Adrenal gland (tissue), 12 donors: ENCODE results near the gene ZEB1. TPM values are rescaled to one million over a fixed set of nuclear protein-coding genes. Genes with fewer than 3 reads are reported as not detected.

Experiments
- DNase-seq, 7 donors: peaks; one replicate each; pipeline ENCODE4 v3.0.0-alpha.2; 2019 to 2020
- H3K27ac ChIP-seq, 5 donors: fragments of 200-600 bp; sonication (generic) in 4 of 5; 1 replicate in 3 of 5; 2 replicates in 2 of 5; pipeline versions ENCODE4 v1.5.1 to v1.8.0; 2016 to 2020; ENCODE audit warnings: mild to moderate bottlenecking in 1 of 5
- H3K27me3 ChIP-seq: fragments of 200-600 bp; 2 replicates; pipeline ENCODE4 v1.8.0; 2021
- H3K36me3 ChIP-seq, 2 donors: fragments of 200-600 bp; replicated peaks in 1 of 2; 1 replicate in 1 of 2; 2 replicates in 1 of 2; pipeline versions ENCODE4 v1.5.1 to v1.8.0; 2018 to 2022
- H3K4me1 ChIP-seq, 2 donors: fragments of 200-600 bp; replicated peaks in 1 of 2; 1 replicate in 1 of 2; 2 replicates in 1 of 2; pipeline versions ENCODE4 v1.5.1 to v1.8.0; 2018 to 2021
- H3K4me3 ChIP-seq, 4 donors: fragments of 200-600 bp; sonication (generic) in 3 of 4; one replicate each; pipeline ENCODE4 v1.5.1; 2016 to 2018
- H3K9me3 ChIP-seq, 3 donors: fragments of 200-600 bp; sonication (generic) in 1 of 3; replicated peaks in 1 of 3; 1 replicate in 2 of 3; 2 replicates in 1 of 3; pipeline versions ENCODE4 v1.5.1 to v1.8.0; 2016 to 2021
- POLR2A ChIP-seq, 2 donors: fragments of 450-650 bp; IDR thresholded peaks; one replicate each; pipeline ENCODE4 v1.6.1; 2017; ENCODE audit warnings: antibody characterized with exemption in 2 of 2, mild to moderate bottlenecking in 2 of 2, moderate library complexity in 1 of 2
- WGBS, 4 donors: extraction: QIAGEN DNeasy Blood & Tissue Kit in 2 of 4; methylation state at CpG; one replicate each; pipeline versions ENCODE4 v1.1.5 to v1.1.7; 2013 to 2017; 5-methylcytosine and 5-hydroxymethylcytosine counted together
- intact Hi-C, 2 donors: fragments of 100-400 bp; cut with DNase I; formaldehyde crosslinking; loops; one replicate each; pipeline versions ENCODE4 v1.14.1 to v1.15.0; 2022 to 2023
- polyA plus RNA-seq, 3 donors: library from polyadenylated mRNA; stranded (reverse); fragments of 200-250 nt in 2 of 3; fragments of 350-450 nt in 1 of 3; fragmentation: Illumina TruSeq in 1 of 3; extraction: RNeasy Lipid Tissue Mini Kit (QIAGEN cat#74804) in 1 of 3; gene quantifications; one replicate each; pipeline ENCODE4 v1.2.3, GENCODE V29; 2013 to 2014
- total RNA-seq, 9 donors: library from RNA; depleted of rRNA in 4 of 9; stranded (reverse); fragments of >200 nt in 4 of 9; fragments of 120-200 nt in 1 of 9; fragmentation: NEBNext Ultra II Directional in 1 of 9; extraction: Animal tissue kit (Norgen Biotek cat#: 25700) in 1 of 9; gene quantifications; one replicate each; pipeline versions ENCODE4 v1.1.0 to v1.2.4, GENCODE V29; 2013 to 2023
- TF ChIP-seq, protein P1 (sequence below), 6 experiments: fragments of 450-650 bp in 4 of 6; fragments of 200-600 bp in 2 of 6; sonication (generic) in 1 of 6; IDR thresholded peaks; 1 replicate in 5 of 6; 2 replicates in 1 of 6; pipeline versions ENCODE4 v1.5.1 to v1.8.0; 2016 to 2021; ENCODE audit warnings: antibody characterized with exemption in 6 of 6, mild to moderate bottlenecking in 2 of 6, moderate library complexity in 1 of 6
- donor health status: healthy with polysubstance abuse.
- donor health status: Bipolar disorder and iron deficiency.
- donor health status: DM: yes; HTN: yes; CAD: no.
- donor health status: DM: no; HTN: no; CAD: no.
- donor health status: DM: no; HTN: no; CAD: no.
- donor health status: DM: yes; HTN: yes; CAD: no.

The ZEB1 gene
- total and polyA plus RNA-seq, 12 donors, result 7.3 to 34.9 (median 22.9) TPM

DNA sequence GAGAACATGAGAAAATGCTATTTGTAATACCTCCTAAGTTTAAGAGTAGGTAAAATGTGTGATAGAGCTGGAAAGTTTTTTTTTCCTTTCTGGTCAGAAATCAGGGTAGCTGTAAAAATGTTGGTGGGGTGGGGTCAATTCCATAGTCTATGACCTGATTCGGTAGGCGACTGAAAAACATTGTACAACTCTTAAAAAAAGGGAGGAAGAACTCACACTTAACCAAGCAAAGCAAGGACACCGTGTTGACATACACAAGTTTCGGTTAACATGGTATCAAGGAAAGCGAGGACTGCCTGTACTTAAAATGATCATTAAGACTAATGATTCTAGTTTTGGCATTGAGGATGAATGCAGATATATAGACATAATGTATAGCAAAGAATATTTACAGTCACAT lies 1.8 kb upstream of the ZEB1 start:
- Histone ChIP-seq H3K27ac (no peak overlapping the region), H3K9me3 (no peaks in the 10 kb centered on the region), H3K4me1 (no peaks in the 10 kb centered on the region), H3K4me3 (no peak overlapping the region), H3K36me3 (no peaks in the 10 kb centered on the region), H3K27me3 (no peaks in the 10 kb centered on the region)
- no peak for DNase-seq
- TF ChIP-seq, protein P1, sequence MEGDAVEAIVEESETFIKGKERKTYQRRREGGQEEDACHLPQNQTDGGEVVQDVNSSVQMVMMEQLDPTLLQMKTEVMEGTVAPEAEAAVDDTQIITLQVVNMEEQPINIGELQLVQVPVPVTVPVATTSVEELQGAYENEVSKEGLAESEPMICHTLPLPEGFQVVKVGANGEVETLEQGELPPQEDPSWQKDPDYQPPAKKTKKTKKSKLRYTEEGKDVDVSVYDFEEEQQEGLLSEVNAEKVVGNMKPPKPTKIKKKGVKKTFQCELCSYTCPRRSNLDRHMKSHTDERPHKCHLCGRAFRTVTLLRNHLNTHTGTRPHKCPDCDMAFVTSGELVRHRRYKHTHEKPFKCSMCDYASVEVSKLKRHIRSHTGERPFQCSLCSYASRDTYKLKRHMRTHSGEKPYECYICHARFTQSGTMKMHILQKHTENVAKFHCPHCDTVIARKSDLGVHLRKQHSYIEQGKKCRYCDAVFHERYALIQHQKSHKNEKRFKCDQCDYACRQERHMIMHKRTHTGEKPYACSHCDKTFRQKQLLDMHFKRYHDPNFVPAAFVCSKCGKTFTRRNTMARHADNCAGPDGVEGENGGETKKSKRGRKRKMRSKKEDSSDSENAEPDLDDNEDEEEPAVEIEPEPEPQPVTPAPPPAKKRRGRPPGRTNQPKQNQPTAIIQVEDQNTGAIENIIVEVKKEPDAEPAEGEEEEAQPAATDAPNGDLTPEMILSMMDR (IDR thresholded peaks at IDR 0.05), result no peak
- no peak for TF ChIP-seq POLR2A (IDR thresholded peaks at IDR 0.05)
- intact Hi-C loops, result no loop called here
- 94 to 98% (median 97%) methylated on average over 5 of the region's 5 CpGs for WGBS, 4 donors

DNA sequence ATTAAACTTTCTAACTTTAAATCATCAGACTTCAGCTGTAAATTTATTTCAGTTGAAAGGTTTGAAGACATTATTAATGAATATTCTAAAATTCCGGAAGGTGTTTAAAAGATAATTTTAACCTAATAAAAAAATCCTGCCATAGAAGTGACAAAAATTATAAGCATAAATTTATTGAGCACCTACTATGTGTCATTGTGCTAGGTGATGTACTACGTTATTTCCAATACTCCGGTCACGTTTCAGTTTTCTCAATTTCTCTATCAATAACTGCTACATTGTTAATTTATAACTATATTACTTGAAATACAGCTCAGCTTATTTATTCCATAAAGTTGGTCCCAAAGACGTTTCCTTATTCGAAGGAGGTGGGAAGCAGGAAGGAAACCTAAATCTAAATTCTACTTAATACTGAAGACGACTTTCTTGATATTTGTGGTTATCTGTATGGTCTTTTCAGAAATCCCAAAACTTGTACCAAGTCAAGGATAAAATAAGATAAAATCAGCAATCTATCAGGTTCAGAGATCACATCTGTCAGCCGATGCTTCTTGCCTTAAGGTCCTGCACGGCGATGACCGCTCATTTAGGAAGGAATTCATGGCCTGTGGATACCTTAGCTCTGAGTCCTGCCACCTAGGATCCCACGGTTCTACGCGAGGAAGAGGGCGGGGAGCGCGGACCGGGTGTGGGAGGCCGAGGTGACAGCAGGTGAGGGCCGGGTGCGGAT lies 1.2 kb upstream of the ZEB1 start:
- intact Hi-C loops, result no loop called here

DNA sequence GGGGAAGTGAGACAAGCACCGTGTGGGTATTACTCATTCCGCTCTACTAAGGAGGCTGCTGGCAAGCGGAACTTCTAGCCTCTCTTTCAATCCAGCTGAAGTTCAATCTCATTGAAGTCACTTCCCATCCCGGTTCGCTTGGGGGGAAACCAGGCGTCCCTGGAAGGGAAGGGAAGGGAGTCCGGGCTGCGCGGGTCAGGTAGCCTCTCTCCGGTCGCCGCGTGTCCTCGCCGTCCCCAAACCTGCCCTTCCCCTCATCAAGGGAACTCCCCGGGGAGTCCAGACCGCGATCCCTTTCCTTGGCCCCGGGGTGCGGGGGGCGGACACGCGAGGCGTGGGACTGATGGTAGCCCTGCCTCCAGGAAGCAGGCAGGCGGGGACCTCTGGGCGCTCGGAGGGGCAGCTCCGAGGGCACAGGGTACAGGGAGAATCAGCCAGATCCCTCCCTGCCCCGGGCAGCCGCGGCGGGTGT lies 598 bp upstream of the ZEB1 start:
- no peaks in the 10 kb centered on the region for H3K36me3 ChIP-seq
- peak overlapping the region; percentile 68 to 98 (median 90) for H3K27ac ChIP-seq
- intact Hi-C loops, result no loop called here
- H3K9me3 ChIP-seq, result no peaks in the 10 kb centered on the region
- TF ChIP-seq, protein P1 (IDR thresholded peaks at IDR 0.05), result no peak
- TF ChIP-seq POLR2A (IDR thresholded peaks at IDR 0.05), result peak; percentile 7 to 37
- DNase-seq, result peak; percentile 57 to 83 (median 70)
- no peaks in the 10 kb centered on the region for H3K4me1 ChIP-seq
- peak overlapping the region; percentile 88 to 100 (median 92) for H3K4me3 ChIP-seq
- WGBS, 4 donors, result 0 to 2% (median 0%) methylated on average over 2 to 32 of the region's 32 CpGs
- H3K27me3 ChIP-seq, result no peaks in the 10 kb centered on the region

More for the DNA sequence above, 1.2 kb upstream of the ZEB1 start:
- peak overlapping the region in 4 of 5 donors; percentile 84 to 98 (median 91) for H3K27ac ChIP-seq
- WGBS, 4 donors, result 25 to 29% (median 27%) methylated on average over 21 of the region's 21 CpGs
- H3K4me1 ChIP-seq, result no peaks in the 10 kb centered on the region
- TF ChIP-seq POLR2A (IDR thresholded peaks at IDR 0.05), result no peak
- TF ChIP-seq, protein P1 (IDR thresholded peaks at IDR 0.05), result no peak
- DNase-seq, result no peak
- no peaks in the 10 kb centered on the region for H3K36me3 ChIP-seq
- H3K4me3 ChIP-seq, result peak overlapping the region in 3 of 4 donors; percentile 88 to 100 (median 89)
- no peaks in the 10 kb centered on the region for H3K9me3 ChIP-seq
- no peaks in the 10 kb centered on the region for H3K27me3 ChIP-seq

DNA sequence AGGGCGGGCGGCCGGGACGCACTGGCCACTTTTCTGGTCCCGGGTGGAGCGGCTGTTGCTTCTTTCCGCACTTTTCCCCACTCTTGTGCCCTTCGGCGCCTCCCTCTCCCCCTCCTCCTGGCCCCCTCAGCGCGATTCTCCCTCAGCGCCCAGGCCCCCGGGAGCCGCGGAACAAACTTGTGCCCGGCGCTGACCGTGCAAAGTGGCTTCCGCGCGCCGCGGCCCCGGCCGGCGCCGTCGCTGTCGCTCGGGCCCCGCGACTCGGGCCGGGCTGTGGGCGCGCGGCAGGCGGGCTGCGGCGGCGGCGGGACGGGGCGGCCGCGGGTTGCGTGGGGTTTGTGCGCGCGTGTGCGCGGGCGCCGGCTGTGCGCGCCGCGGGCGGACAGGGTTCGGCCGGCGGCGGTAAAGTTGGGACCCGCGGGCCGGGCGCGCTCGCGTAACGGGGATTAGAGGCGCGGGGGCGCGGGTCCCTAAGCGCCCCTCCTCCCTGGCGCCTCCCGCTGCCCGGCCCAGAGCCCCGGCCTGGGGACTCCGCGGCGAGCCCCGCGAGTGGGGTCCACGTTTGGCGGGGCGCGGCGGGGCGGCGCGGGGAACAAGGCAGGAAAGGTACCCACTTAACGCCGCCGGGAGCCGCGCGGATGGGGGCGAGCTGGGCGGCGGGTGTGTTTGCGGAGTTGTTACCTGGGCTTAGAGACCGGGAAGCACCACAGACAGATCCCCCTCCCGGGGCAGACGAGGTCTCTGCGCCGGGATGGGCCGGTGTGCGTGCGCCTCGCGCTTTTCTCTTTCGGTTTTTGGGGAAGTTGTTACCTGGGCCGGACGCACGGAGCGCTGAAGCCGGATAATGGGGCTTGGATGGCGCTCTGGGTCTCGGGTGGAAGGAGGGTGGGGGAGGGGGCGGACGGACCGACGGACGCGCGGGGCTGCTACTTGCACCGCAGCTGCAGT lies 860 bp downstream of the ZEB1 start:
- peak; percentile 41 to 64 (median 51) for DNase-seq
- Histone ChIP-seq H3K27ac (peak overlapping the region; percentile 65 to 98 (median 90)), H3K9me3 (no peaks in the 10 kb centered on the region), H3K4me3 (peak overlapping the region; percentile 76 to 100 (median 92)), H3K4me1 (peaks cover 0 to 3% of the 10 kb centered on the region in 2 donors), H3K27me3 (no peaks in the 10 kb centered on the region), H3K36me3 (no peaks in the 10 kb centered on the region)
- intact Hi-C loops, result no loop called here
- WGBS, 4 donors, result 0 to 1% (median 1%) methylated on average over 12 to 129 of the region's 129 CpGs
- TF ChIP-seq, protein P1 (IDR thresholded peaks at IDR 0.05), result no peak
- TF ChIP-seq POLR2A (IDR thresholded peaks at IDR 0.05), result no peak
